Heart right ventricle (tissue), 16 donors: ENCODE results near the gene NBPF11. TPM values are rescaled to one million over a fixed set of nuclear protein-coding genes. Genes with fewer than 3 reads are reported as not detected.
A peak's percentile ranks its signal among the peaks of the same experiment; 100 is the strongest.
"Not testable (repeated sequence)": the region's sequence is repeated elsewhere in the genome, so short reads cannot be mapped to it uniquely, and the experiment has no call there.

Experiments
- ATAC-seq, 8 donors: fragments of 200-7000 bp; cut with Tn5 transposase; one replicate each; pipeline ENCODE4 v1.9.1; 2020; ENCODE audit warnings: mild to moderate bottlenecking in 8 of 8, moderate library complexity in 8 of 8, moderate number of reproducible peaks in 1 of 8
- DNase-seq, 2 donors: peaks; one replicate each; pipeline ENCODE4 v3.0.0-alpha.2; 2020
- H3K27ac ChIP-seq, 10 donors: fragments of 200-600 bp; sonication (generic) in 2 of 10; one replicate each; pipeline versions ENCODE4 v1.5.0 to v1.8.0; 2020 to 2022; ENCODE audit warnings: mild to moderate bottlenecking in 3 of 10
- H3K27me3 ChIP-seq, 7 donors: fragments of 200-600 bp; one replicate each; pipeline ENCODE4 v1.8.0; 2021 to 2022; ENCODE audit warnings: mild to moderate bottlenecking in 2 of 7
- H3K36me3 ChIP-seq, 9 donors: fragments of 200-600 bp; sonication (generic) in 1 of 9; one replicate each; pipeline versions ENCODE4 v1.5.0 to v1.8.0; 2020 to 2022; ENCODE audit warnings: mild to moderate bottlenecking in 2 of 9
- H3K4me1 ChIP-seq, 9 donors: fragments of 200-600 bp; sonication (generic) in 1 of 9; one replicate each; pipeline versions ENCODE4 v1.5.0 to v1.8.0; 2020 to 2022; ENCODE audit warnings: mild to moderate bottlenecking in 4 of 9
- H3K4me3 ChIP-seq, 10 donors: fragments of 200-600 bp; sonication (generic) in 2 of 10; one replicate each; pipeline versions ENCODE4 v1.5.0 to v1.8.0; 2020 to 2022; ENCODE audit warnings: mild to moderate bottlenecking in 7 of 10, moderate library complexity in 2 of 10
- H3K9me3 ChIP-seq, 11 donors: fragments of 200-600 bp in 10 of 11; sonication (generic) in 2 of 11; one replicate each; pipeline versions ENCODE4 v1.5.0 to v1.8.0; 2013 to 2022; ENCODE audit warnings: mild to moderate bottlenecking in 2 of 11, control low read depth in 1 of 11, moderate library complexity in 1 of 11
- WGBS, 2 donors: extraction: QIAGEN DNeasy Blood & Tissue Kit; methylation state at CpG; one replicate each; pipeline ENCODE4 v1.1.7; 2013; ENCODE audit warnings: inconsistent platforms in 1 of 2; 5-methylcytosine and 5-hydroxymethylcytosine counted together
- intact Hi-C, 10 donors: fragments of 100-400 bp; cut with DNase I; formaldehyde crosslinking; loops; one replicate each; pipeline versions ENCODE4 v1.11.1 to v1.14.2; 2022
- polyA plus RNA-seq, 2 donors: library from polyadenylated mRNA; stranded (reverse); fragments of 200-250 nt; gene quantifications; one replicate each; pipeline ENCODE4 v1.2.3, GENCODE V29; 2013
- total RNA-seq, 10 donors: library from RNA; stranded (reverse); fragmentation: NEBNext Ultra II Directional in 3 of 10; extraction: Animal tissue kit (Norgen Biotek cat#: 25700) in 3 of 10; gene quantifications; one replicate each; pipeline versions ENCODE4 v1.2.1 to v1.2.4, GENCODE V29; 2021 to 2023
- TF ChIP-seq, protein P1 (sequence below), 9 donors: fragments of 200-600 bp; sonication (generic) in 2 of 9; IDR thresholded peaks; one replicate each; pipeline versions ENCODE4 v1.5.0 to v1.8.0; 2021 to 2022; ENCODE audit warnings: antibody characterized with exemption in 9 of 9, mild to moderate bottlenecking in 5 of 9, moderate library complexity in 1 of 9
- donor health status: Arrhythmogenic right ventricular cardiomyopathy.
- donor health status: ischemic (EF 13 %, LVEDD 7.1; RV severe dilation, severe dysfunction).
- donor health status: healthy with polysubstance abuse.
- donor health status: DM: no; HTN: yes; CAD: no.
- donor health status: DM: no; HTN: no; CAD: no.
- donor health status: ischemic (EF 25% LVEDD 6.9; RV normal size, moderate dysfunction).
- donor health status: ischemic (EF 25% LVEDD 5.7; RV mildly dilated, moderate dysfunction).
- donor health status: healthy.
- donor health status: DM: yes; HTN: yes; CAD: no.
- donor health status: Ischemic cardiomyopathy.
- donor health status: ischemic (EF 35%, LVEDD 5.7; RV mildly dilated, moderate dysfunction).
- donor health status: nonischemic (EF 11% LVEDD 7.7; RV severe dilation, severe dysfunction).
- donor health status: DM: yes; HTN: yes; CAD: no.
- donor health status: PGD.
- donor health status: ischemic (EF 29% LVEDD 5.4; RV normal size, mild dysfunction).
- donor health status: nonischemic (EF 23%, LVEDD 6.1; RV moderate dilation, normal function).

The NBPF11 gene
- total and polyA plus RNA-seq, 12 donors: 2.0 to 7.2 (median 3.0) TPM

GRCh38 chr1:148120395-148120794 lies 31.7 kb downstream of the NBPF11 start:
- WGBS, 2 donors: 50 to 51% methylated on average over 5 of the region's 5 CpGs
- H3K27me3 ChIP-seq, ATAC-seq: not testable (repeated sequence)

GRCh38 chr1:148095732-148096131 lies 56.3 kb downstream of the NBPF11 start:
- ATAC-seq, DNase-seq, H3K4me1 ChIP-seq, H3K27ac ChIP-seq, H3K9me3 ChIP-seq, H3K4me3 ChIP-seq, H3K36me3 ChIP-seq, H3K27me3 ChIP-seq, intact Hi-C loops: not testable (repeated sequence)
- 60 to 62% methylated on average over 2 of the region's 2 CpGs for WGBS, 2 donors

More at GRCh38 chr1:148120395-148120794, 31.7 kb downstream of the NBPF11 start:
- H3K9me3 ChIP-seq, H3K4me3 ChIP-seq, H3K27ac ChIP-seq, DNase-seq, intact Hi-C loops, H3K4me1 ChIP-seq: not testable (repeated sequence)
- TF ChIP-seq, protein P1, sequence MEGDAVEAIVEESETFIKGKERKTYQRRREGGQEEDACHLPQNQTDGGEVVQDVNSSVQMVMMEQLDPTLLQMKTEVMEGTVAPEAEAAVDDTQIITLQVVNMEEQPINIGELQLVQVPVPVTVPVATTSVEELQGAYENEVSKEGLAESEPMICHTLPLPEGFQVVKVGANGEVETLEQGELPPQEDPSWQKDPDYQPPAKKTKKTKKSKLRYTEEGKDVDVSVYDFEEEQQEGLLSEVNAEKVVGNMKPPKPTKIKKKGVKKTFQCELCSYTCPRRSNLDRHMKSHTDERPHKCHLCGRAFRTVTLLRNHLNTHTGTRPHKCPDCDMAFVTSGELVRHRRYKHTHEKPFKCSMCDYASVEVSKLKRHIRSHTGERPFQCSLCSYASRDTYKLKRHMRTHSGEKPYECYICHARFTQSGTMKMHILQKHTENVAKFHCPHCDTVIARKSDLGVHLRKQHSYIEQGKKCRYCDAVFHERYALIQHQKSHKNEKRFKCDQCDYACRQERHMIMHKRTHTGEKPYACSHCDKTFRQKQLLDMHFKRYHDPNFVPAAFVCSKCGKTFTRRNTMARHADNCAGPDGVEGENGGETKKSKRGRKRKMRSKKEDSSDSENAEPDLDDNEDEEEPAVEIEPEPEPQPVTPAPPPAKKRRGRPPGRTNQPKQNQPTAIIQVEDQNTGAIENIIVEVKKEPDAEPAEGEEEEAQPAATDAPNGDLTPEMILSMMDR (IDR thresholded peaks at IDR 0.05): peak in 6 of 9 donors; percentile 6 to 29 (median 18)
- peaks cover 0 to 44% (median 0%) of the 10 kb centered on the region in 9 donors for H3K36me3 ChIP-seq

- no CpG with 5 or more reads among the region's 1 CpG for WGBS, 2 donors
- ATAC-seq, H3K9me3 ChIP-seq, H3K27ac ChIP-seq, H3K4me3 ChIP-seq, H3K27me3 ChIP-seq, intact Hi-C loops, H3K36me3 ChIP-seq, DNase-seq, H3K4me1 ChIP-seq: not testable (repeated sequence)
Measured at GRCh38 chr1:148086196-148086595, 65.9 kb downstream of the NBPF11 start.

- H3K36me3 ChIP-seq, H3K4me3 ChIP-seq, intact Hi-C loops, H3K4me1 ChIP-seq, H3K27ac ChIP-seq, H3K27me3 ChIP-seq, H3K9me3 ChIP-seq, DNase-seq: not testable (repeated sequence)
- ATAC-seq: peak; percentile 36 to 87 (median 76)
- no CpG with 5 or more reads among the region's 1 CpG for WGBS, 2 donors
Measured at GRCh38 chr1:148081205-148081604, 70.9 kb downstream of the NBPF11 start.

DNA sequence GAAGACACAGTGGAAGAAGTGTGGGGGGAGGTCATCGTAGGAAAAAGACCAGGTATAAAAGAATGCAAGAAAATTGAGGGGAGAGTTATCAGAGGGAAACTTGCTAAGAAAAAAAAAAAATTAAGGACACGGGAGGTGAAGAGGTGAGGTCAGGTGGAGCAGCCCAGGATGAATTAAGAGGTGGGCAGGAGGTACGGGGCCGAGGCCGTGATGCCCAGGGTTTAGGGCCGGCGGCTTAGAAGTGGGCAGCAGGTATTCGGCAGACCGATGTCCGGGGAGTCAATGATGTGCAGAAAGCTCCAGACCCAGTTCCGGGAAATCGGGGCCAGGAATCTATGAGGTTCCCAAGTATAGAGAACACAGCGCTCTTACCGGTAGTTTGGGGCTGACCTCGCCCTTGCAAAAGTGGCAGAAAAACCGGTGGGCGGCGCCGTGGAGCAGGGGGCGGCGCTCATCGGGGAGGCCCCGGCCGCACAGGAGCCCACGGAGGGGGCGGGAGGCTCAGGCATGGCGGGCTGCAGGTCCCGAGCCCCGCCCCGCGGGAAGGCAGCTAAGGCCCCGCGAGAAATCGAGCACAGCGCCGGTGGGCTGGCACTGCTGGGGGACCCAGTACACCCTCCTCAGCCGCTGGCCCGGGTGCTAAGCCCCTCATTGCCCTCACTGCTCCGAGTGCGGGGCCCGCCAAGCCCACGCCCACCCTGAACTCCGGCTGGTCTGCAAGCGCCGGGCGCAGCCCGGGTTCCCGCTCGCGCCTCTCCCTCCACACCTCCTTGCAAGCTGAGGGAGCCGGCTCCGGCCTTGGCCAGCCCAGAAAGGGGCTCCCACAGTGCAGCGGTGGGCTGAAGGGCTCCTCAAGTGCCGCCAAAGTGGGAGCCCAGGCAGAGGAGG lies 73.2 kb downstream of the NBPF11 start:
- H3K9me3 ChIP-seq, H3K36me3 ChIP-seq, intact Hi-C loops, DNase-seq, H3K27me3 ChIP-seq, H3K27ac ChIP-seq, H3K4me3 ChIP-seq, H3K4me1 ChIP-seq: not testable (repeated sequence)
- ATAC-seq: peak in 7 of 8 donors; percentile 48 to 74 (median 66)
- WGBS, 2 donors: no CpG with 5 or more reads among the region's 54 CpGs

- H3K4me3 ChIP-seq, H3K9me3 ChIP-seq, DNase-seq, H3K36me3 ChIP-seq, H3K4me1 ChIP-seq, H3K27ac ChIP-seq, intact Hi-C loops, H3K27me3 ChIP-seq: not testable (repeated sequence)
- no CpG with 5 or more reads among the region's 13 CpGs for WGBS, 2 donors
- ATAC-seq: peak; percentile 32 to 93 (median 78)
Measured at GRCh38 chr1:148078090-148078489, 74.0 kb downstream of the NBPF11 start.

GRCh38 chr1:148077458-148077857 lies 74.6 kb downstream of the NBPF11 start:
- not testable (repeated sequence) for H3K4me1 ChIP-seq, H3K9me3 ChIP-seq, ATAC-seq

GRCh38 chr1:148073392-148073791 lies 78.7 kb downstream of the NBPF11 start:
- H3K4me3 ChIP-seq, H3K9me3 ChIP-seq, DNase-seq, ATAC-seq, H3K27me3 ChIP-seq, H3K27ac ChIP-seq, H3K36me3 ChIP-seq, intact Hi-C loops, H3K4me1 ChIP-seq: not testable (repeated sequence)
- WGBS, 2 donors: no CpG with 5 or more reads among the region's 5 CpGs

More at GRCh38 chr1:148077458-148077857, 74.6 kb downstream of the NBPF11 start:
- H3K27ac ChIP-seq, H3K4me3 ChIP-seq, DNase-seq, H3K36me3 ChIP-seq, H3K27me3 ChIP-seq, intact Hi-C loops: not testable (repeated sequence)
- no CpG with 5 or more reads among the region's 3 CpGs for WGBS, 2 donors

- ATAC-seq, DNase-seq, H3K9me3 ChIP-seq, H3K27ac ChIP-seq, H3K4me1 ChIP-seq, intact Hi-C loops, H3K4me3 ChIP-seq, H3K36me3 ChIP-seq, H3K27me3 ChIP-seq: not testable (repeated sequence)
- no CpG with 5 or more reads among the region's 1 CpG for WGBS, 2 donors
Measured at GRCh38 chr1:148068606-148069005, 83.5 kb downstream of the NBPF11 start.

DNA sequence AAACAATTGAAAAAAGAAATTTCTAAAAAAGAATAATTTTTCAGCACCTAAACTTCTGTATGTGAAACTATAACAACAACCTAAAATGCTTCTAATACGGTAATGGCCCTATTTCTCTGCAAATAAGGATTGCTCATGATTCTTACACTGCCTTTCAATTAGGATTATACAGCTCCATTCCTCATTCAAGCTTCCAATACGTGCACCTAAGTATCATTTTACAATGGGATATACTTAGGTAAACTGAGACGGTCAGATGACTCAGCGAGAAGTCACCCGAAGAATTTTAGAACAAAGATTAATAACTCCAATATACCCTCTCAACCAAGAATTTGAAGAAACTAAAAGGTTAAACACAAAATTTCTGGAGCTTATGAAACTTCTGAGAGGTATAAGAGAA lies 83.9 kb downstream of the NBPF11 start:
- H3K27me3 ChIP-seq, H3K4me3 ChIP-seq, intact Hi-C loops, H3K4me1 ChIP-seq, ATAC-seq, H3K36me3 ChIP-seq, DNase-seq, H3K27ac ChIP-seq, H3K9me3 ChIP-seq: not testable (repeated sequence)
- WGBS, 2 donors: 60 to 65% methylated on average over 1 of the region's 5 CpGs
